Testis (tissue), 3 donors: Measurements from ENCODE around the gene NCK1. TPM values are rescaled to one million over a fixed set of nuclear protein-coding genes. Genes with fewer than 3 reads are reported as not detected.

Source experiments
- DNase-seq: peaks from one replicate; pipeline ENCODE4 v3.0.0-alpha.2; 2019
- H3K27ac ChIP-seq, 2 donors: fragments of 200-600 bp; sonication (generic); one replicate each; pipeline ENCODE4 v1.5.1; 2019
- H3K27me3 ChIP-seq: fragments of 200-600 bp; sonication (generic); one replicate; pipeline ENCODE4 v1.5.1; 2019
- H3K36me3 ChIP-seq: fragments of 200-600 bp; sonication (generic); one replicate; pipeline ENCODE4 v1.5.1; 2017; ENCODE audit warnings: low read depth; ENCODE audit errors: missing control alignments
- H3K4me1 ChIP-seq: fragments of 200-600 bp; sonication (generic); one replicate; pipeline ENCODE4 v1.5.1; 2019
- H3K4me3 ChIP-seq, 2 donors: fragments of 200-600 bp; sonication (generic); one replicate each; pipeline ENCODE4 v1.5.1; 2017 to 2019
- H3K9me3 ChIP-seq: fragments of 200-600 bp; sonication (generic); one replicate; pipeline ENCODE4 v1.5.1; 2017
- CTCF ChIP-seq, 3 experiments: fragments of 450-650 bp in 2 of 3; fragments of 200-600 bp in 1 of 3; sonication (generic) in 1 of 3; IDR thresholded peaks; one replicate each; pipeline ENCODE4 v1.5.1; 2016 to 2019; ENCODE audit warnings: antibody characterized with exemption in 3 of 3, mild to moderate bottlenecking in 2 of 3, moderate library complexity in 1 of 3
- POLR2A ChIP-seq: fragments of 450-650 bp; IDR thresholded peaks from one replicate; pipeline ENCODE4 v1.6.1; 2017; ENCODE audit warnings: antibody characterized with exemption, mild to moderate bottlenecking, moderate library complexity
- whole genome bisulfite sequencing, 2 donors: methylation state at CpG; one replicate each; pipeline ENCODE4 v1.1.5; 2018; 5-methylcytosine and 5-hydroxymethylcytosine counted together
- intact Hi-C: fragments of 100-400 bp; cut with DNase I; formaldehyde crosslinking; loops from one replicate; pipeline ENCODE4 v1.15.1; 2023; ENCODE audit warnings: low total_unique reads
- polyA plus RNA-seq: library from polyadenylated mRNA; stranded (reverse); fragments of 350-450 nt; fragmentation: Illumina TruSeq; extraction: RNeasy Lipid Tissue Mini Kit (QIAGEN cat#74804); gene quantifications from one replicate; pipeline ENCODE4 v1.2.3, GENCODE V29; 2014; ENCODE audit warnings: low read depth, low replicate concordance; ENCODE audit not compliant: insufficient read depth
- total RNA-seq, 2 donors: library from RNA; depleted of rRNA; stranded (reverse); fragments of >200 nt; gene quantifications; one replicate each; pipeline ENCODE4 v1.2.3, GENCODE V29; 2016

The NCK1 gene
- total and polyA plus RNA-seq, 3 donors from 2014 or later = 31.1 to 45.0 (median 42.7) TPM

GRCh38 chr3:136990826-136991225 is 128.8 kb downstream of the NCK1 start:
- no peak for DNase-seq
- Histone ChIP-seq H3K4me3 (no peak overlapping the region), H3K9me3 (no peaks in the 10 kb centered on the region), H3K27ac (no peak overlapping the region), H3K27me3 (no peaks in the 10 kb centered on the region), H3K4me1 (peaks cover 15% of the 10 kb centered on the region), H3K36me3 (no peaks in the 10 kb centered on the region)
- WGBS, 2 donors = 83 to 98% methylated on average over 4 of the region's 4 CpGs
- intact Hi-C loops = no loop called here
- TF ChIP-seq CTCF (IDR thresholded peaks at IDR 0.05) (no peak), POLR2A (no peak)

GRCh38 chr3:136992115-136992514 is 130.1 kb downstream of the NCK1 start:
- intact Hi-C loops = no loop called here
- DNase-seq = no peak
- WGBS, 2 donors = 94 to 95% methylated on average over 2 of the region's 2 CpGs
- no peaks in the 10 kb centered on the region for H3K36me3 ChIP-seq
- H3K9me3 ChIP-seq = no peaks in the 10 kb centered on the region
- no peaks in the 10 kb centered on the region for H3K27me3 ChIP-seq
- H3K27ac ChIP-seq = no peak overlapping the region
- peaks cover 22% of the 10 kb centered on the region for H3K4me1 ChIP-seq
- H3K4me3 ChIP-seq = no peak overlapping the region
- TF ChIP-seq POLR2A = no peak
- TF ChIP-seq CTCF (IDR thresholded peaks at IDR 0.05) = no peak

- 30 to 54% methylated on average over 8 of the region's 8 CpGs for WGBS, 2 donors
- intact Hi-C loops = no loop called here
- Histone ChIP-seq H3K36me3 (no peaks in the 10 kb centered on the region), H3K27ac (peak overlapping the region; percentile 75 to 84), H3K27me3 (no peaks in the 10 kb centered on the region), H3K4me3 (no peak overlapping the region), H3K4me1 (peaks cover 22% of the 10 kb centered on the region), H3K9me3 (no peaks in the 10 kb centered on the region)
- peak; percentile 92 for DNase-seq
- TF ChIP-seq CTCF (IDR thresholded peaks at IDR 0.05) = no peak
- TF ChIP-seq POLR2A = no peak
These were observed 132.9 kb downstream of the NCK1 start for GRCh38 chr3:136994772-136995516.

- Histone ChIP-seq H3K27ac (peak overlapping the region; percentile 75 to 84), H3K4me1 (peaks cover 22% of the 10 kb centered on the region), H3K9me3 (no peaks in the 10 kb centered on the region), H3K27me3 (no peaks in the 10 kb centered on the region), H3K36me3 (no peaks in the 10 kb centered on the region), H3K4me3 (no peak overlapping the region)
- intact Hi-C loops = no loop called here
- 83 to 96% methylated on average over 1 of the region's 1 CpG for WGBS, 2 donors
- no peak for DNase-seq
- no peak for TF ChIP-seq CTCF (IDR thresholded peaks at IDR 0.05)
- no peak for TF ChIP-seq POLR2A
These were observed 133.6 kb downstream of the NCK1 start for GRCh38 chr3:136995652-136996051.

Other genes with a start within 250 kb of the NCK1 start
- gene STAG1, start 109.8 kb upstream of the NCK1 start, total RNA-seq = 10 to 100 TPM; 40.2 to 45.3 TPM
- 14.3 TPM for gene STAG1, start 109.8 kb upstream of the NCK1 start, polyA plus RNA-seq
- gene SLC35G2, start 43.1 kb upstream of the NCK1 start, total RNA-seq = 10 to 100 TPM; 21.1 to 22.1 TPM
- 22.4 TPM for gene SLC35G2, start 43.1 kb upstream of the NCK1 start, polyA plus RNA-seq
- 1 to 10 TPM; 2.0 to 3.5 TPM for gene IL20RB, start 95.8 kb downstream of the NCK1 start, total RNA-seq
- 12.5 TPM for gene IL20RB, start 95.8 kb downstream of the NCK1 start, polyA plus RNA-seq